ENCODE results near the gene ARHGAP6. TPM values are rescaled to one million over a fixed set of nuclear protein-coding genes. Genes with fewer than 3 reads are reported as not detected.

ARHGAP6 gene
- total and polyA plus RNA-seq, 11 donors: 2.1 to 6.6 (median 2.5) TPM

GRCh38 chrX:11408109-11408405 is 257.7 kb downstream of the ARHGAP6 start:
- H3K36me3 ChIP-seq: no peaks in the 10 kb centered on the region
- H3K4me3 ChIP-seq: no peak overlapping the region
- H3K4me1 ChIP-seq: peaks cover 0 to 6% (median 0%) of the 10 kb centered on the region in 12 donors
- H3K27ac ChIP-seq: no peak overlapping the region
- no peaks in the 10 kb centered on the region for H3K9me3 ChIP-seq
- ATAC-seq: no peak
- TF ChIP-seq POLR2A (IDR thresholded peaks at IDR 0.05) (no peak), CTCF (IDR thresholded peaks at IDR 0.05) (no peak)
- DNase-seq: no peak
- intact Hi-C loops (cut with DNase I): no loop called here
- no peaks in the 10 kb centered on the region for H3K27me3 ChIP-seq
- 69 to 84% (median 81%) methylated on average over 5 of the region's 5 CpGs for WGBS, 4 donors

- no peak overlapping the region for H3K27ac ChIP-seq
- WGBS, 4 donors: 66 to 93% (median 83%) methylated on average over 2 of the region's 2 CpGs
- DNase-seq (no peak), ATAC-seq (no peak)
- TF ChIP-seq POLR2A (IDR thresholded peaks at IDR 0.05) (no peak), CTCF (IDR thresholded peaks at IDR 0.05) (no peak)
- H3K4me3 ChIP-seq: no peak overlapping the region
- H3K36me3 ChIP-seq: no peaks in the 10 kb centered on the region
- no peaks in the 10 kb centered on the region for H3K27me3 ChIP-seq
- intact Hi-C loops (cut with DNase I): no loop called here
- H3K9me3 ChIP-seq: no peaks in the 10 kb centered on the region
- peaks cover 0 to under 1% (median 0%) of the 10 kb centered on the region in 12 donors for H3K4me1 ChIP-seq
Observed at GRCh38 chrX:11407331-11408108, 258.2 kb downstream of the ARHGAP6 start.

- Histone ChIP-seq H3K4me1 (no peaks in the 10 kb centered on the region), H3K4me3 (no peak overlapping the region), H3K9me3 (no peaks in the 10 kb centered on the region), H3K27ac (no peak overlapping the region), H3K27me3 (no peaks in the 10 kb centered on the region), H3K36me3 (no peaks in the 10 kb centered on the region)
- WGBS, 4 donors: 77 to 95% (median 86%) methylated on average over 9 of the region's 9 CpGs
- DNase-seq: no peak
- TF ChIP-seq CTCF (IDR thresholded peaks at IDR 0.05) (no peak), POLR2A (IDR thresholded peaks at IDR 0.05) (no peak)
- intact Hi-C loops (cut with DNase I): no loop called here
- ATAC-seq: no peak
Observed at GRCh38 chrX:11406109-11406765, 259.5 kb downstream of the ARHGAP6 start.

GRCh38 chrX:11403631-11404030 is 262.1 kb downstream of the ARHGAP6 start:
- intact Hi-C loops (cut with DNase I): no loop called here
- H3K4me1 ChIP-seq: no peaks in the 10 kb centered on the region
- TF ChIP-seq POLR2A (IDR thresholded peaks at IDR 0.05): no peak
- no peak for TF ChIP-seq CTCF (IDR thresholded peaks at IDR 0.05)
- H3K36me3 ChIP-seq: no peaks in the 10 kb centered on the region
- H3K9me3 ChIP-seq: no peaks in the 10 kb centered on the region
- no peak for DNase-seq
- no peak overlapping the region for H3K4me3 ChIP-seq
- 42 to 75% (median 61%) methylated on average over 3 of the region's 3 CpGs for WGBS, 4 donors
- H3K27me3 ChIP-seq: no peaks in the 10 kb centered on the region
- ATAC-seq: no peak
- no peak overlapping the region for H3K27ac ChIP-seq

Data from heart left ventricle (tissue), 16 donors.